HepG2 (cell line): ENCODE results near the gene CUL9. TPM values are rescaled to one million over a fixed set of nuclear protein-coding genes. Genes with fewer than 3 reads are reported as not detected.

ENCODE experiments used
- NFRKB ChIP-seq: fragments of 450-650 bp; IDR thresholded peaks from 2 replicates; pipeline ENCODE4 v1.6.1; 2017
- polyA plus RNA-seq, 8 experiments: library from polyadenylated mRNA; depleted of rRNA in 3 of 8; stranded (reverse) in 7 of 8; unstranded in 1 of 8; fragments of >200 nt; fragmentation: Illumina TruSeq in 4 of 8; extraction: Trizol in 4 of 8; gene quantifications; 2 replicates each; pipeline versions ENCODE4 v1.2.1 to v1.2.3, GENCODE V29; 2011 to 2016; ENCODE audit warnings: low read depth in 4 of 8, missing spikeins in 1 of 8, mixed read lengths in 1 of 8; ENCODE audit not compliant: insufficient read depth in 1 of 8
- total RNA-seq, 5 experiments: library from RNA; depleted of rRNA; stranded (reverse); fragments of >200 nt; fragmentation: Illumina TruSeq; extraction: Trizol; gene quantifications; 2 replicates each; pipeline ENCODE4 v1.2.3, GENCODE V29; 2016; ENCODE audit warnings: low read depth in 1 of 5
- TF ChIP-seq, protein P1 (sequence below): sonication (generic); formaldehyde crosslinking; IDR thresholded peaks from one replicate; pipeline ENCODE4 v1.5.1; 2020; ENCODE audit warnings: mild to moderate bottlenecking, missing genetic modification reagents; ENCODE audit errors: not compliant biosample characterization
- TF ChIP-seq, protein P2 (sequence below): sonication (generic); formaldehyde crosslinking; IDR thresholded peaks from 2 replicates; pipeline ENCODE4 v1.5.0; 2020; ENCODE audit warnings: mild to moderate bottlenecking, missing genetic modification reagents, borderline replicate concordance

The CUL9 gene
- total and polyA plus RNA-seq, 2 of the 13 experiments (the other 11 are each of a cell fraction or from before 2014, with no cell fraction given): 11.4 to 13.7 TPM

DNA sequence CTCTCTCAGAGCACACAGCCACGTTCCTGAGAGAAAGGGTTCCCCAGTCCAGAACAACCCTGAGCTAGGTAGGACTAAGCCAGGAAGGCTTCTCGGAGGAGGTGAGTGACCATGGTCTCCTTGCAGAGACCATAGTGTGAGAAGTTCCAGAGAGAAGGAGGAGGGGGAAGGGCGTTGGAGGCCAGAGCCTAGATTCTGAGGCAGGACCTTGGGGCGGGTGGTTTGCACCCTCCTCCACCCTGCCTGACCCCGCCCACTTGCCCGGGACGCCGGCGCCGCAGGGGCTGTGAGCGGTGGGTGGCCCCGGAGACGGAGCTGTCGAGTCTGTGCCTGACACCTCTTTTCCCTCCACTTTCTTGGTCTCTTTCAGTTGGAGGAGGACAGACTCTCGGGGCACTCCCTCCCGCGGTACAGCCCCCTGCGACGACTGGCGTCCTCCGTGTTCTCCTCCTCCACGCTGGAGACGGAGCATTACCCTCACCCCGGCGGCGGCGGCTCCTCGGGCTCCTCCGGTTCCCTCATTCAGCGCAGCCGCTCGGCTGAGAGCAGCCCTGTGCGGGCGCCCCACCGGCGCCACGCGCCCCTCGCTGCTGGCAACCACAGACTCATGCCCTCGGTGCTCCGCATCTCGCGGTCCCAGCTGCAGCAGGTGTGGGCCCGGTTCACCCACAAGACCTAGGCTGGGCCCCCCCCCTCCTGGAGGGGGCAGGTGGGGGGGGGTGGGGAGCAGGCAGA is 87.4 kb downstream of the CUL9 start (continued):
- TF ChIP-seq, protein P1, sequence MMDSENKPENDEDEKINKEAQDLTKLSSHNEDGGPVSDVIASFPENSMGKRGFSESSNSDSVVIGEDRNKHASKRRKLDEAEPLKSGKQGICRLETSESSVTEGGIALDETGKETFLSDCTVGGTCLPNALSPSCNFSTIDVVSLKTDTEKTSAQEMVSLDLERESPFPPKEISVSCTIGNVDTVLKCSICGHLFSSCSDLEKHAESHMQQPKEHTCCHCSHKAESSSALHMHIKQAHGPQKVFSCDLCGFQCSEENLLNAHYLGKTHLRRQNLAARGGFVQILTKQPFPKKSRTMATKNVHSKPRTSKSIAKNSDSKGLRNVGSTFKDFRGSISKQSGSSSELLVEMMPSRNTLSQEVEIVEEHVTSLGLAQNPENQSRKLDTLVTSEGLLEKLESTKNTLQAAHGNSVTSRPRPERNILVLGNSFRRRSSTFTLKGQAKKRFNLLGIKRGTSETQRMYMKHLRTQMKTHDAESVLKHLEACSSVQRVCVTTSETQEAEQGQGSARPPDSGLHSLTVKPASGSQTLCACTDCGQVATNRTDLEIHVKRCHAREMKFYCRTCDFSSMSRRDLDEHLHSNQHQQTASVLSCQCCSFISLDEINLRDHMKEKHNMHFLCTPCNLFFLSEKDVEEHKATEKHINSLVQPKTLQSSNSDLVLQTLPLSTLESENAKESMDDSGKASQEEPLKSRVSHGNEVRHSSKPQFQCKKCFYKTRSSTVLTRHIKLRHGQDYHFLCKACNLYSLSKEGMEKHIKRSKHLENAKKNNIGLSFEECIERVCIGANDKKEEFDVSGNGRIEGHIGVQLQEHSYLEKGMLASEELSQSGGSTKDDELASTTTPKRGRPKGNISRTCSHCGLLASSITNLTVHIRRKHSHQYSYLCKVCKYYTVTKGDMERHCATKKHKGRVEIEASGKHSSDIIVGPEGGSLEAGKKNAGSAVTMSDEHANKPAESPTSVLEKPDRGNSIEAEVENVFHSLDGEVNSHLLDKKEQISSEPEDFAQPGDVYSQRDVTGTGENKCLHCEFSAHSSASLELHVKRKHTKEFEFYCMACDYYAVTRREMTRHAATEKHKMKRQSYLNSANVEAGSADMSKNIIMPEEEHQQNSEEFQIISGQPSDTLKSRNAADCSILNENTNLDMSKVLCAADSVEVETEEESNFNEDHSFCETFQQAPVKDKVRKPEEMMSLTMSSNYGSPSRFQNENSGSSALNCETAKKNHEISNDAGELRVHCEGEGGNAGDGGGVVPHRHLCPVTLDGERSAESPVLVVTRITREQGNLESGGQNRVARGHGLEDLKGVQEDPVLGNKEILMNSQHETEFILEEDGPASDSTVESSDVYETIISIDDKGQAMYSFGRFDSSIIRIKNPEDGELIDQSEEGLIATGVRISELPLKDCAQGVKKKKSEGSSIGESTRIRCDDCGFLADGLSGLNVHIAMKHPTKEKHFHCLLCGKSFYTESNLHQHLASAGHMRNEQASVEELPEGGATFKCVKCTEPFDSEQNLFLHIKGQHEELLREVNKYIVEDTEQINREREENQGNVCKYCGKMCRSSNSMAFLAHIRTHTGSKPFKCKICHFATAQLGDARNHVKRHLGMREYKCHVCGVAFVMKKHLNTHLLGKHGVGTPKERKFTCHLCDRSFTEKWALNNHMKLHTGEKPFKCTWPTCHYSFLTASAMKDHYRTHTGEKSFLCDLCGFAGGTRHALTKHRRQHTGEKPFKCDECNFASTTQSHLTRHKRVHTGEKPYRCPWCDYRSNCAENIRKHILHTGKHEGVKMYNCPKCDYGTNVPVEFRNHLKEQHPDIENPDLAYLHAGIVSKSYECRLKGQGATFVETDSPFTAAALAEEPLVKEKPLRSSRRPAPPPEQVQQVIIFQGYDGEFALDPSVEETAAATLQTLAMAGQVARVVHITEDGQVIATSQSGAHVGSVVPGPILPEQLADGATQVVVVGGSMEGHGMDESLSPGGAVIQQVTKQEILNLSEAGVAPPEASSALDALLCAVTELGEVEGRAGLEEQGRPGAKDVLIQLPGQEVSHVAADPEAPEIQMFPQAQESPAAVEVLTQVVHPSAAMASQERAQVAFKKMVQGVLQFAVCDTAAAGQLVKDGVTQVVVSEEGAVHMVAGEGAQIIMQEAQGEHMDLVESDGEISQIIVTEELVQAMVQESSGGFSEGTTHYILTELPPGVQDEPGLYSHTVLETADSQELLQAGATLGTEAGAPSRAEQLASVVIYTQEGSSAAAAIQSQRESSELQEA: no peak
- TF ChIP-seq, protein P2, sequence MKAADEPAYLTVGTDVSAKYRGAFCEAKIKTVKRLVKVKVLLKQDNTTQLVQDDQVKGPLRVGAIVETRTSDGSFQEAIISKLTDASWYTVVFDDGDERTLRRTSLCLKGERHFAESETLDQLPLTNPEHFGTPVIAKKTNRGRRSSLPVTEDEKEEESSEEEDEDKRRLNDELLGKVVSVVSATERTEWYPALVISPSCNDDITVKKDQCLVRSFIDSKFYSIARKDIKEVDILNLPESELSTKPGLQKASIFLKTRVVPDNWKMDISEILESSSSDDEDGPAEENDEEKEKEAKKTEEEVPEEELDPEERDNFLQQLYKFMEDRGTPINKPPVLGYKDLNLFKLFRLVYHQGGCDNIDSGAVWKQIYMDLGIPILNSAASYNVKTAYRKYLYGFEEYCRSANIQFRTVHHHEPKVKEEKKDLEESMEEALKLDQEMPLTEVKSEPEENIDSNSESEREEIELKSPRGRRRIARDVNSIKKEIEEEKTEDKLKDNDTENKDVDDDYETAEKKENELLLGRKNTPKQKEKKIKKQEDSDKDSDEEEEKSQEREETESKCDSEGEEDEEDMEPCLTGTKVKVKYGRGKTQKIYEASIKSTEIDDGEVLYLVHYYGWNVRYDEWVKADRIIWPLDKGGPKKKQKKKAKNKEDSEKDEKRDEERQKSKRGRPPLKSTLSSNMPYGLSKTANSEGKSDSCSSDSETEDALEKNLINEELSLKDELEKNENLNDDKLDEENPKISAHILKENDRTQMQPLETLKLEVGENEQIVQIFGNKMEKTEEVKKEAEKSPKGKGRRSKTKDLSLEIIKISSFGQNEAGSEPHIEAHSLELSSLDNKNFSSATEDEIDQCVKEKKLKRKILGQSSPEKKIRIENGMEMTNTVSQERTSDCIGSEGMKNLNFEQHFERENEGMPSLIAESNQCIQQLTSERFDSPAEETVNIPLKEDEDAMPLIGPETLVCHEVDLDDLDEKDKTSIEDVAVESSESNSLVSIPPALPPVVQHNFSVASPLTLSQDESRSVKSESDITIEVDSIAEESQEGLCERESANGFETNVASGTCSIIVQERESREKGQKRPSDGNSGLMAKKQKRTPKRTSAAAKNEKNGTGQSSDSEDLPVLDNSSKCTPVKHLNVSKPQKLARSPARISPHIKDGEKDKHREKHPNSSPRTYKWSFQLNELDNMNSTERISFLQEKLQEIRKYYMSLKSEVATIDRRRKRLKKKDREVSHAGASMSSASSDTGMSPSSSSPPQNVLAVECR (CRISPR knock-in tag): no peak
- TF ChIP-seq NFRKB: no peak
